GM12864 (cell line): ENCODE results near the gene CDC42BPA.
"Not testable (repeated sequence)": the region's sequence is repeated elsewhere in the genome, so short reads cannot be mapped to it uniquely, and the experiment has no call there.

ENCODE experiments used
- DNase-seq: peaks from one replicate; pipeline ENCODE4 v3.0.0-alpha.2; 2011; ENCODE audit warnings: low read depth
- H3K4me3 ChIP-seq: 2 replicates; pipeline ENCODE4 v1.5.1; 2011; ENCODE audit warnings: mild to moderate bottlenecking, low read depth, low read length, control low read depth
- TF ChIP-seq, protein P1 (sequence below): IDR thresholded peaks from 2 replicates; pipeline ENCODE4 v1.5.1; 2011; ENCODE audit warnings: low read depth, mild to moderate bottlenecking, moderate library complexity, low read length, control low read depth, inconsistent platforms; ENCODE audit errors: missing control alignments

The CDC42BPA gene

DNA sequence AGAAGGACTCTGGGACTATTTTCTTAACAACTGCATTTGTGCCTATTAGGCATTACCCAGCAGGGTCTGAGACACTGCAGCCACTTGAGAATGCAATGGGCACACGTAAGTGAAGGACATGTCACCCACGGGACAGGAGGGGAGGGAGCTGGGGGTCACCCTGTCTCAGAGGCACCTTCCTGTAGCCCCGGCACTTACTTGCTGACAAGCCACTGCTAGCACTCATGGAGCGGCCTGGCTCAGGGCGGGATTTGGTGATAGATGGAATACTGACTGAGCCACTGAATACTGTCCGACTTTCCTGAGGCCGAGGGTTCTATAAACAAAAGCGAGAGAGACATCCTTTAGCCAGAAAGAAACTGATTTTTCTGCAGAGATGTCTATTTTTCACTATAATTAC lies 313.5 kb downstream of the CDC42BPA start:
- no peak for DNase-seq
- TF ChIP-seq, protein P1, sequence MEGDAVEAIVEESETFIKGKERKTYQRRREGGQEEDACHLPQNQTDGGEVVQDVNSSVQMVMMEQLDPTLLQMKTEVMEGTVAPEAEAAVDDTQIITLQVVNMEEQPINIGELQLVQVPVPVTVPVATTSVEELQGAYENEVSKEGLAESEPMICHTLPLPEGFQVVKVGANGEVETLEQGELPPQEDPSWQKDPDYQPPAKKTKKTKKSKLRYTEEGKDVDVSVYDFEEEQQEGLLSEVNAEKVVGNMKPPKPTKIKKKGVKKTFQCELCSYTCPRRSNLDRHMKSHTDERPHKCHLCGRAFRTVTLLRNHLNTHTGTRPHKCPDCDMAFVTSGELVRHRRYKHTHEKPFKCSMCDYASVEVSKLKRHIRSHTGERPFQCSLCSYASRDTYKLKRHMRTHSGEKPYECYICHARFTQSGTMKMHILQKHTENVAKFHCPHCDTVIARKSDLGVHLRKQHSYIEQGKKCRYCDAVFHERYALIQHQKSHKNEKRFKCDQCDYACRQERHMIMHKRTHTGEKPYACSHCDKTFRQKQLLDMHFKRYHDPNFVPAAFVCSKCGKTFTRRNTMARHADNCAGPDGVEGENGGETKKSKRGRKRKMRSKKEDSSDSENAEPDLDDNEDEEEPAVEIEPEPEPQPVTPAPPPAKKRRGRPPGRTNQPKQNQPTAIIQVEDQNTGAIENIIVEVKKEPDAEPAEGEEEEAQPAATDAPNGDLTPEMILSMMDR, result no peak
- no peak overlapping the region for H3K4me3 ChIP-seq

GRCh38 chr1:227003165-227003564 lies 315.1 kb downstream of the CDC42BPA start:
- TF ChIP-seq, protein P1, result no peak
- no peak overlapping the region for H3K4me3 ChIP-seq
- DNase-seq, result no peak

DNA sequence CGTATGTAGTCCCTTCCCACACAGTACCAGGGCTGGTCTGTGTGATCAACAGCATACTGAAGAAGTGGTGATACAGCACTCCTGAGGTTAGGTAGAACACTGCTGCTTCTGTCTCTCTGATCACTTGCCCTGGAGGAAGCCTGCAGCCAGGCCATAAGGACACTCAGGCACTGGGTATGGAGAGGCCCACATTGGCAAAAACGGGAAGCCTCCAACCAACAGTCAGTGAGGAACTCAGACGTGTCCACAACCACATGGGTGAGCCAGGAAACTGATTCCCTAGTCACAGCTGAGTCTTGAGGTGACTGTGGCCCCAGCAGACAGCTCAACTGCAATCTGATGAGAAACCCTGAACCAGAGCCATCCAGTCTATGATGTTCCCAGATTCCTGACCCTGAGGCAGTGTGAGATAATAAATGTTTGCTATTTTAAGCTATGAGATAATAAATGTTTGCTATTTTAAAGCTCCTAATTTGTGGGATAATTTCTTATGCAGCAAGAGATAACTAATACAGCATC lies 315.7 kb downstream of the CDC42BPA start:
- no peak overlapping the region for H3K4me3 ChIP-seq
- TF ChIP-seq, protein P1, result no peak
- no peak for DNase-seq

DNA sequence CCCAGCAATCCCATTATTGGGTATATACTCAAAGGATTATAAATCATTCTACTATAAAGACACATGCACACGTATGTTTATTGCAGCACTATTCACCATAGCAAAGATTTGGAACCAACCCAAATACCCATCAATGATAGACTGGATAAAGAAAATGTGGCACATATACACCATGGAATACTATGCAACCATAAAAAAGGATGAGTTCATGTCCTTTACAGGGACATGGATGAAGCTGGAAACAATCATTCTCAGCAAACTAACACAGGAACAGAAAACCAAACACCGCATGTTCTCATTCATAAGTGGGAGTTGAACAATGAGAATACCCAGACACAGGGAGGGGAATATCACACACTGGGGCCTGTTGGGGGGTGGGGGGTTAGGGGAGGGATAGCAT lies 318.7 kb downstream of the CDC42BPA start:
- not testable (repeated sequence) for H3K4me3 ChIP-seq, DNase-seq

GRCh38 chr1:226995365-226996332 lies 322.6 kb downstream of the CDC42BPA start:
- peak; percentile 34 for DNase-seq
- H3K4me3 ChIP-seq, result no peak overlapping the region; the same call in 1 of the 2 replicates
- TF ChIP-seq, protein P1, result no peak

- DNase-seq, result no peak
- no peak overlapping the region for H3K4me3 ChIP-seq
- TF ChIP-seq, protein P1, result no peak
Measured at GRCh38 chr1:226994586-226995364, 323.5 kb downstream of the CDC42BPA start.

DNA sequence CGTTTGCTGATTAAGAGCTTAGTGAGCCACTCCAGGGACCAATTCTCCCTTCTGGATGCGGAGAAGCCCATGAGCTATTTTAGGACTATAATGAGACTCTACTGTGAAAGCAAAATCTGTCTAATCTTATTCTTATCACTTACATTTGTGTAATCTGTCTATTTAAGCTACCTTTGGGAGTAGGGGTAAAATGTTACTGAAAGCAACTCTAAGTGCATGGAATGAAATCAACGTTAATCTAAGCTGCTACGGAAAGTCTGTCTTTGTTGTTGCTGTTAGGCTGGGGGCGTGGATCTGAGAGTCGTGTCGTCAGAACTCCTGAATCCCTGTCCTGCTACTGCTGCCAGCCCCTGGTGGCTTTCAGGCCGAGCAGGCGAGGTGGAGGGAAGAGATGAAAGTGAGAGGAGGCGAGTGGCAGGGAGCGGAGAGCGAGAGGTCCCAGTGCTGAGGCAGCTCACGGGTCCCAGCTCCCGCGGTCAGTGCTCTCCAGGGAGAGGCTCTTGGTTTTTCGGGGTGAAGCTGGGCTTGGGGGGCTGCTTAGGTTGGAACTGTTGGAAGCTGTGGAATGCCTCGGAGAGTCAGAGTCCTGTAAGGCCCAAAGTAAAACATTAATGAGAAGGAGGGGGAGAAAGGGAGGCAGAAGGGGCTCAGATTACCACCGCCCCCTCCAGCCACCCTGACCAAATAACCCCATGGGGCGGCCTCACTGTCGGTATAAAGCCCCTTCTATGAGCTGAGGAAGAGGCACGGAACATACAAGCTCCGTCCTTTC lies 324.3 kb downstream of the CDC42BPA start:
- DNase-seq, result no peak
- TF ChIP-seq, protein P1, result no peak
- no peak overlapping the region for H3K4me3 ChIP-seq
